Left lung (tissue), 10 donors: ENCODE results near the gene DBNL. TPM values are rescaled to one million over a fixed set of nuclear protein-coding genes. Genes with fewer than 3 reads are reported as not detected.

Experiments
- ATAC-seq: fragments of 200-7000 bp; cut with Tn5 transposase; one replicate; pipeline ENCODE4 v1.9.1; 2020; ENCODE audit warnings: moderate library complexity
- DNase-seq, 4 donors: peaks; one replicate each; pipeline ENCODE4 v3.0.0-alpha.2; 2013 to 2020
- H3K27ac ChIP-seq, 2 donors: fragments of 200-600 bp; sonication (generic) in 1 of 2; one replicate each; pipeline versions ENCODE4 v1.5.0 to v1.8.0; 2020 to 2021
- H3K27me3 ChIP-seq, 2 donors: fragments of 200-600 bp; sonication (generic) in 1 of 2; one replicate each; pipeline versions ENCODE4 v1.5.0 to v1.8.0; 2020 to 2021
- H3K36me3 ChIP-seq, 2 donors: fragments of 200-600 bp; sonication (generic) in 1 of 2; one replicate each; pipeline versions ENCODE4 v1.5.0 to v1.8.0; 2020 to 2021
- H3K4me1 ChIP-seq, 2 donors: fragments of 200-600 bp; one replicate each; pipeline ENCODE4 v1.8.0; 2021
- H3K4me3 ChIP-seq, 2 donors: fragments of 200-600 bp; sonication (generic) in 1 of 2; one replicate each; pipeline versions ENCODE4 v1.5.0 to v1.8.0; 2020 to 2021; ENCODE audit warnings: mild to moderate bottlenecking in 1 of 2
- H3K9me3 ChIP-seq, 2 donors: fragments of 200-600 bp; sonication (generic) in 1 of 2; one replicate each; pipeline versions ENCODE4 v1.5.0 to v1.8.0; 2020 to 2021
- intact Hi-C, 2 donors: fragments of 100-400 bp; cut with DNase I; formaldehyde crosslinking; loops; one replicate each; pipeline versions ENCODE4 v1.11.2 to v1.14.2; 2022
- polyA plus RNA-seq, 6 donors: library from polyadenylated mRNA; unstranded; fragments of 120-200 nt; gene quantifications; one replicate each; pipeline ENCODE4 v1.2.1, GENCODE V29; 2013; ENCODE audit not compliant: insufficient read length in 6 of 6
- total RNA-seq, 2 donors: library from RNA; stranded (reverse); fragmentation: NEBNext Ultra II Directional; extraction: Animal tissue kit (Norgen Biotek cat#: 25700); gene quantifications; one replicate each; pipeline ENCODE4 v1.2.1, GENCODE V29; 2021
- TF ChIP-seq, protein P1 (sequence below), 2 donors: fragments of 200-600 bp; sonication (generic) in 1 of 2; IDR thresholded peaks; one replicate each; pipeline versions ENCODE4 v1.5.0 to v1.8.0; 2021; ENCODE audit warnings: antibody characterized with exemption in 2 of 2
- donor health status: DM: no; HTN: yes; CAD: no.
- donor health status: DM: no; HTN: no; CAD: no.

Gene DBNL
- total and polyA plus RNA-seq, 8 donors, result 57.2 to 119 (median 69.5) TPM

DNA sequence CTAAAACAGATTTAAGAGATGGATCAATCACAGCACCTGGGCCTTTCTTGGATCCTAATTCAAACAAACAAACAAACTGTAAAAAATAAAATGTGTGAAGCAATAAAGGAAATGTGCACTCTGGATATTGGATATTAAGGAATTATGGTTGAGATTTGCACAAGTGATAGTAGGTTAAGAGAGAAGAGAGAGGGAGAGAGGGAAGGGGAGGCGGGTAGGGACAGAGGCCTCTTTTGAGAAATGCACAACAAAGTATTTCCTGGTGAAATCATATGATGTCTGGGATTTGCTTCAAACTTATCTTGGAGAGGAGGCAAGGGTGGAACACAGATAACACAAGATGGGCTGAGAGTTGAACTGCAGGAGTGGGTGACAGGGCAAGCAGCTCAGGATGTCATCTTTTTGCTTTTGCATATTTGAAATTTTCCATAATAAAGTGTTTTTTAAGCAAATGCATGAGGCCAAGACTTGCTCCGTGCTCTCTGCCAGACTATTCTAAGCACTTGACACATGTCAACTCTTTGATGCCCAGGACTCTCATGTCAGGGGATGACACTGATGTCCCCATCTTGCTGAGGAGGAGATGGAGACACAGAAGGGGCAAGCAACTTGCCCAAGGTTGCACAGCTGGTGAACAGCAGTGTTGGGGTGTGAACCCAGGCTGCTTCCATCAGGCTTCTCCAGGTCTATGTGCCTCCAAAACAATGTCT lies 50.5 kb downstream of the DBNL start:
- peak in 1 of 4 donors; percentile 2 for DNase-seq
- no peak for ATAC-seq
- TF ChIP-seq, protein P1, sequence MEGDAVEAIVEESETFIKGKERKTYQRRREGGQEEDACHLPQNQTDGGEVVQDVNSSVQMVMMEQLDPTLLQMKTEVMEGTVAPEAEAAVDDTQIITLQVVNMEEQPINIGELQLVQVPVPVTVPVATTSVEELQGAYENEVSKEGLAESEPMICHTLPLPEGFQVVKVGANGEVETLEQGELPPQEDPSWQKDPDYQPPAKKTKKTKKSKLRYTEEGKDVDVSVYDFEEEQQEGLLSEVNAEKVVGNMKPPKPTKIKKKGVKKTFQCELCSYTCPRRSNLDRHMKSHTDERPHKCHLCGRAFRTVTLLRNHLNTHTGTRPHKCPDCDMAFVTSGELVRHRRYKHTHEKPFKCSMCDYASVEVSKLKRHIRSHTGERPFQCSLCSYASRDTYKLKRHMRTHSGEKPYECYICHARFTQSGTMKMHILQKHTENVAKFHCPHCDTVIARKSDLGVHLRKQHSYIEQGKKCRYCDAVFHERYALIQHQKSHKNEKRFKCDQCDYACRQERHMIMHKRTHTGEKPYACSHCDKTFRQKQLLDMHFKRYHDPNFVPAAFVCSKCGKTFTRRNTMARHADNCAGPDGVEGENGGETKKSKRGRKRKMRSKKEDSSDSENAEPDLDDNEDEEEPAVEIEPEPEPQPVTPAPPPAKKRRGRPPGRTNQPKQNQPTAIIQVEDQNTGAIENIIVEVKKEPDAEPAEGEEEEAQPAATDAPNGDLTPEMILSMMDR (IDR thresholded peaks at IDR 0.05), result no peak
- Histone ChIP-seq H3K36me3 (no peaks in the 10 kb centered on the region), H3K9me3 (no peaks in the 10 kb centered on the region), H3K4me3 (no peak overlapping the region), H3K27ac (peak overlapping the region in 1 of 2 donors; percentile 56), H3K4me1 (peaks cover 3 to 4% of the 10 kb centered on the region in 2 donors), H3K27me3 (no peaks in the 10 kb centered on the region)
- intact Hi-C loops, result no loop called here

DNA sequence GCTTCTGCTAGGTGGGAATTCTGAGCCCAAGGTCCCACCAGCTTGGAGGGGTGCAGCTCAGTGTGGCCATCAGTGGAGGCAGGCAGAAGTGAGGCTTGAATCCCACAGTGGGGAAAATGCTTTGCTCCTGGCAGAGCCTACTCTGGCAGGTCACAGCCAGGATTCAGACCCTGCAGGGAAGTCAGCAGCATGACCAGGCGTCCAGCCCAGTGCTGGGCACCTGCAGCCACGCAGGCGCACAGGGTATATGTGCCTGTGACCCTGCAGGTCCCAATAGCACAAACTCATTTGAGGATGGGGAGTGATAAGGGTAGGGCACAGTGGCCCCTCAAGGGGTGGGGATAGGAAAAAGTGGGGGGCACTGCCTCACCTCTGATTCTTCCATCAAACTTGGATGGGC lies 51.3 kb downstream of the DBNL start:
- DNase-seq, result peak in 1 of 4 donors; percentile 51
- TF ChIP-seq, protein P1 (IDR thresholded peaks at IDR 0.05), result no peak
- H3K27me3 ChIP-seq, result no peaks in the 10 kb centered on the region
- H3K4me3 ChIP-seq, result no peak overlapping the region
- intact Hi-C loops, result no loop called here
- no peak overlapping the region for H3K27ac ChIP-seq
- ATAC-seq, result no peak
- H3K4me1 ChIP-seq, result peaks cover 3 to 4% of the 10 kb centered on the region in 2 donors
- H3K36me3 ChIP-seq, result no peaks in the 10 kb centered on the region
- H3K9me3 ChIP-seq, result no peaks in the 10 kb centered on the region

DNA sequence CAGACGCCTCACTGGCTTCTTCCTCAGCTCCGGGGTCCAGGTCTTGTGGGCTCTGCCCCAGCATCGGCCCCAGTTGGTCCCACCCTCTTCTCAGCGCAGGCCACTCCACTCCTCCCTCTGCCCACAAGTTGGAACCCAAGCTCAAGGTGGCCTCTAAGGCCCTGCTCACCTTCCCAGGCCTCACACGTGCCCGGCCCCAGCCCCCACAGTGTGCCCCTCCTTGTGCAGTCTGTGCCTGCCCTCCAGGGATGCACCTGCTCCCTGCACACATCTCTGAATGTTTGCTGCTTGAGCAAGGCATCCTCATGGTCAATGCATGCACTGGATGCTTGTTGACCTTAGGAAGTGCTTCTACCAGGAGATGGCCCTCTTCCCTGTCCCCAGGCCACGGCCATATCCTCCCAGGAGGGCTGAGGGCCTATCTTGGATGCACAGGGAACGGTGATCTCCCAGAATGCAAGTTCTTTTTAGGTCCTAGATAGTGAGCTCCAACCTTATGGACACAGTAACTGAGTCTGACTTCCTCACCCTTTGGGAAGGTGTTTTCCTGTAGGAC lies 51.9 kb downstream of the DBNL start:
- H3K4me3 ChIP-seq, result no peak overlapping the region
- TF ChIP-seq, protein P1 (IDR thresholded peaks at IDR 0.05), result no peak
- intact Hi-C loops, result no loop called here
- no peak overlapping the region for H3K27ac ChIP-seq
- H3K9me3 ChIP-seq, result no peaks in the 10 kb centered on the region
- peaks cover 3 to 4% of the 10 kb centered on the region in 2 donors for H3K4me1 ChIP-seq
- no peaks in the 10 kb centered on the region for H3K36me3 ChIP-seq
- DNase-seq (peak in 1 of 4 donors; percentile 60), ATAC-seq (no peak)
- H3K27me3 ChIP-seq, result no peaks in the 10 kb centered on the region

DNA sequence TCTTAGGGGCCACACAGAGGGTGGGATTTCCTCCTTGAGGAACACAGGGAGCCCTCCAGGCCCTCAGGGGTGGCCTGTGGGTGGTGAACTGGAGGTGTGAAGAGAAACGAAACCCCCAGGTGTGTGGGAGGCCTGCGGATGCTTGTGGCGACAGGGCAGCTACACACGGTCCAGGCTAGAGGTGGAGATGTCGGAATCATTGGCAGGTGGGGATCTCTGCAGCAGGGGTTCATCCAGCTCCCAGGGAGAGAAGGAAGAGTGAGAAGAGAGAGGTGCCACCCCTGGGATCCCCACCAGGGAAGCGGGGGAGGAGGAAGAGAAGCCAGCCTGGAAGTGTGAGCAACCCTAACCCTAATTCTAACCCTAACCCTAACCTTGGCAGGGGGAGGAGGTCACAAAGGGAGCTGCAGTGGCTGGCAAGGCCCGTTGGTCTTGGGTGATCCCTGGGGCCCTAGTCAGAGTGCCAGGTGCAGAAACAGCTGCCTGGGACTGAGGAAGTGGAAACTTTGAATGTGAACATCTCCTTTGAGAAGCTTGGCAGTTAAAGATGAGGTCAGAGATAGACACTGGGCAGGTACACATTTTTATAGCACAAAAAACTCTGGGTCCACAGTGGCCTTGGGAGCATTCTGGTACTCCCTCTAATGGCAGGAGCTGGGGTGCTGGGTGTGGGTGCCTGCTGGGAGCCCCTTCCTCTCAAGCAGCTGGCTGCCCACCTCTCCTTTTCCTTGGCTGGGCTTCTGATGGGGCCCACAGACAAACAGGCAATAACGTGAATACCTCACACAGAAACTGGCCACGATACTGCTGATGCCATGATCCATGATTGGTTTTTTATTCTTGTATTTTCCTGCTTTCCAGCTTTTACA lies 52.8 kb downstream of the DBNL start:
- Histone ChIP-seq H3K9me3 (no peaks in the 10 kb centered on the region), H3K36me3 (no peaks in the 10 kb centered on the region), H3K27me3 (no peaks in the 10 kb centered on the region), H3K27ac (no peak overlapping the region), H3K4me3 (no peak overlapping the region), H3K4me1 (peaks cover 3 to 4% of the 10 kb centered on the region in 2 donors)
- peak in 1 of 4 donors; percentile 39 for DNase-seq
- intact Hi-C loops, result no loop called here
- TF ChIP-seq, protein P1 (IDR thresholded peaks at IDR 0.05), result no peak
- no peak for ATAC-seq
